ENCODE results near the gene PTH1R.

DNA sequence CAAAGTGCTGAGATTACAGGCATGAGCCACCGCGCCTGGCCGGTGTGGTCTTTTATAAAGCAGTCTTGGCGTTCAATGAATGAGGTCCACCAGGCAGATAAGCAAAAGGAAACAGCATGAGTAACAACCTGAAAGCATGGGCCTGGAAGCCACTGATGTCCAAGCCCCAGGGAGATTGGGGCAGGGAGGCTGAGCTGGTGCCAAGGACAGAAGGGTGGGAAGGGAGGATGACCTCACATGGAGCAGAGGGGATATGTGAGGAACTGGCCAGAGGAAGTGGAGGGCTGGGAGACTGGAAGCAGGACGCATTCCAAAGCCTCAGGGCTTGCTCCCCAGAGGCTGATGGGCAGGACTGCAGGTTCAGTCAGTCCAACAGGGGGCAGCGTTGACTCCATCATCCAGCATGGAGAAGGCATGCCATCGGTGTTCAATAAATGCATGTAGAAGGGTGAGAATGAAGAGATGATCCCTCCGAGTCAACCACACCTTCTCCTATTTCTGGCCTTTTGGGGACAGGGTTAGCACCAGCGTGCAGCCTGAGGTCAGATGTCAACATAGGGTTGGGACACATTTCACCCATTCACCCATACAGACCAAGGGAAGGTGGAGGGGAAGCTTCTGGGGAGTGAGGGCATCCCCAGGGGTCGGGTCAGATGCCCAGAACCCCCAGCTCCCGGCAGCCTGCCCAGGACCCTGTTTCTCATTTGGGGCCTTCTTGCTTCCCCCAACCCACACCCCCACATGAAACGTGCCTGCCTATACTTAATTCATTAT, 29.1 kb upstream of the PTH1R start:
- TF ChIP-seq, protein P1, sequence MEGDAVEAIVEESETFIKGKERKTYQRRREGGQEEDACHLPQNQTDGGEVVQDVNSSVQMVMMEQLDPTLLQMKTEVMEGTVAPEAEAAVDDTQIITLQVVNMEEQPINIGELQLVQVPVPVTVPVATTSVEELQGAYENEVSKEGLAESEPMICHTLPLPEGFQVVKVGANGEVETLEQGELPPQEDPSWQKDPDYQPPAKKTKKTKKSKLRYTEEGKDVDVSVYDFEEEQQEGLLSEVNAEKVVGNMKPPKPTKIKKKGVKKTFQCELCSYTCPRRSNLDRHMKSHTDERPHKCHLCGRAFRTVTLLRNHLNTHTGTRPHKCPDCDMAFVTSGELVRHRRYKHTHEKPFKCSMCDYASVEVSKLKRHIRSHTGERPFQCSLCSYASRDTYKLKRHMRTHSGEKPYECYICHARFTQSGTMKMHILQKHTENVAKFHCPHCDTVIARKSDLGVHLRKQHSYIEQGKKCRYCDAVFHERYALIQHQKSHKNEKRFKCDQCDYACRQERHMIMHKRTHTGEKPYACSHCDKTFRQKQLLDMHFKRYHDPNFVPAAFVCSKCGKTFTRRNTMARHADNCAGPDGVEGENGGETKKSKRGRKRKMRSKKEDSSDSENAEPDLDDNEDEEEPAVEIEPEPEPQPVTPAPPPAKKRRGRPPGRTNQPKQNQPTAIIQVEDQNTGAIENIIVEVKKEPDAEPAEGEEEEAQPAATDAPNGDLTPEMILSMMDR (optimal IDR thresholded peaks at IDR 0.05 in 1 of 3, IDR thresholded peaks at IDR 0.05 in 1 of 3, conservative IDR thresholded peaks at IDR 0.05 in 1 of 3; ENCODE audit: extremely low read depth in 1 of 3, insufficient read depth in 2 of 3, low read length in 3 of 3), result peak in 2 of 3 experiments; percentile 57 to 61
- no peak for TF ChIP-seq EZH2 (IDR thresholded peaks at IDR 0.05; ENCODE audit: low read length)
